MM.1S (cell line): Measurements from ENCODE around the gene CISD1.

Source experiments
- CTCF ChIP-seq: fragments of 300-600 bp; sonication (generic); IDR thresholded peaks from 2 replicates; pipeline ENCODE4 v1.5.1; 2016; ENCODE audit warnings: antibody characterized with exemption, low read length, mixed read lengths
- EZH2 ChIP-seq: fragments of 300-600 bp; sonication (generic); optimal IDR thresholded peaks from 2 replicates; pipeline ENCODE3; 2017; ENCODE audit warnings: low read depth, mild to moderate bottlenecking, antibody characterized with exemption, low read length, mixed read lengths
- EZH2phosphoT487 ChIP-seq: fragments of 300-600 bp; sonication (generic); IDR thresholded peaks from 2 replicates; pipeline ENCODE4 v1.6.1; 2018; ENCODE audit warnings: antibody characterized with exemption, low read length

GRCh38 chr10:58241346-58241745 lies 27.6 kb upstream of the CISD1 start:
- TF ChIP-seq CTCF (no peak), EZH2phosphoT487 (no peak), EZH2 (no peak)
